Inflammatory macrophage treated with lipopolysaccharide for 1 hour (primary cell): ENCODE data around the gene GPR37L1.
"Not testable (repeated sequence)": the region's sequence is repeated elsewhere in the genome, so short reads cannot be mapped to it uniquely, and the experiment has no call there.

Experiments
- DNase-seq, 2 donors: peaks; one replicate each; pipeline ENCODE4 v3.0.0-alpha.2; 2020 to 2022

Gene GPR37L1

DNA sequence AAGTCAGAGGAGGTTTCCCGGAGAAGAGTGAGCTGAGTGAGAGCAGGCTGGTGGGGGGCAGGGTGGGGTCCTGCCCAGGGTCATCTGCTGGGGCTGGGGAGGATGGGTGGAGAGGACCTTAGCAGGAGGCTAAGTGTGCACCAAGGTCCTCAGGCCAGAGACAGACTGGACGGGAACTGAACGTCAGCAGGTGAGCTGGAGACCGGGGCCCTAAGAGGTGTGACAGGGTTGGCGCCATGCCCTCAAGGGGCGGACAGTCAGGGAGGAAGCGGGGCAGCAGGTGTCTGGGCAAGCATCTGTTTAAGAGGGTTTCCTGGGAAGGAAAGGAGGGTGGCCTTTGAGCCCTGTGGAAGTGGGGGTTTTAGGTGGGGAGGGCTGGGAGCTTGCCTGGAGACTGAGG, 51.3 kb downstream of the GPR37L1 start:
- no peak for DNase-seq

DNA sequence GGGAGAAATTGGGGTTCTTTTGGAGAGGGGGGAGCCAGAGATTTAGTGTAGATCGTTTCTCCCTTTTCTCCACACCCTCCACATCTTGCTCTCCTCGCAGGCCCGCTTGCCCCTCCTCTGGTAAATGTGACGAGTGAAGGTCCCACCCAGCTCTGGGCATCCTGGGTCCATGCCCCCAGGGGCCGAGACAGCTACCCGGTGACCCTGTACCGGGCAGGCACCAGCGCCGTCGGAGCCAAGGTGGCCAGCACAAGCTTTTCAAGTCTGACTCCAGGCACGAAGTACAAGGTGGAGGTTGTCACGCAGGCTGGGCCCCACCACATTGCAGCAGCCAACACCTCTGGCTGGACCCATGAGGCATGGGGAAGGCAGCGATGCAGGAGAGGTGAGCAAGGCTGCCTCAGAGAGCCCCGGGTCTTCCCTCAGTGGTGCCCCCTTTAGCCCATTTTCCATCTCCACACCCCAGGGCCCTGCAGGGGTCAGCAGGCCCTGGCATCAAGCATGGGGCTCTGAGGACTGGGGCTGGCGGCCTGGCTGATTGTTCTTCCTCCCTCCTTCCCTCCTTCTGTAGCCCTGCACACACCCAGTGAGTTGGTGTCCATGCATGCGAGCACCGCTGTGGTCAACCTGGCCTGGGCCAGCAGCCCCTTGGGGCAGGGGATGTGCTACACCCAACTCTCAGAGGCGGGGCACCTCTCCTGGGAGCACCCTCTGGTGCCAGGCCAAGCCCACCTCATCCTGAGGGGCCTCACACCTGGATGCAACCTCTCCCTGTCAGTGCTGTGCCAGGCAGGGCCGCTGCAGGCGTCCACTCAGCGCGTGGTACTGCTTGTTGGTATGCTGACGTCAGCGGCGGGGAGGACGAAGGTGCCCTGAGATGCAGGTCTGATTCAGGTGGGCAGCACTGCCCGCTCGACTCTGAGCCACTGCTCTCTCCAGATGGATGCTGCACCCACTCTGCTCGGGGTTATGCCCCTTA, 54.5 kb downstream of the GPR37L1 start:
- DNase-seq, result no peak

DNA sequence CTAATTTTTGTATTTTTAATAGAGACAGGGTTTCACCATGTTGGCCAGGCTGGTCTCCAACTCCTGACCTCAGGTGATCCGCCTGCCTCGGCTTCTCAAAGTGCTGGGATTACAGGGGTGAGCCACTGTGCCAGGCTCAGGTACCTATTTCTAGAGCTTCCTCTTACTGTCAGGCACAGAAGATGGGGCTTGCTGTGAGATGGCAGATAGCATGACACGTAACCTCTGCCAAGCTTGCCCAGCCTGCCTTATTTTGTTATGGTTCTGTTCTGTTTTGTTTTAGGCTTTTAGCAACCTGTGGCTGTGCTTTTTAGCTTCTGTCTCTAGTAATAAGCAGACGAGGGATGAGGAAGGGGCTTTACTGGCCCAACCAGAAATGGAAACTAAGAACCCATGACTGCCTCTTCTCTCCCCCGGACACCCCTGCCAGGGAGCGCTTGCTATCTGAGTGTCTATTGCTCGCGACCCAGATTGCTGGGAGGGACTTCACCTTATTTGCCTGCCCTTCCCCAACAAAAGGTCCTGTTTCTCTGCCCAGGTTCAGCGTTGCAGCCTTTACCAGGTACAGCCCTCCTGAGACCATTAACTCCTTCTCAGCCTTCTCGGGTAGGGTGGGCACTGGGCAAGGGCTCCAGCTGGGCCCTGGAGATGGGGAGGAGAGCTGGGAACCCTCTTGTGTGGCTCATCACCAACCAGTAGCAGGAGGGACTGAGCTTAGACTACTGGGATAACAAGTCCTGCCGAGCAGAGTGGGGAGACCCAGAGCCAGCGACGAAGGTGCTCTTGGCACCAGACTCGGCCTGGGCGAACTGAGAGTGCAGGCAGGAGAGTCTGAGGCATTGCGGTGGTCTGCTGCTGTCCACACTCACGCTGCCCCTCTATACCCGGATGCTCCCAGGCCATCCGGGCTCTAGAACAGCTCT, 57.4 kb downstream of the GPR37L1 start:
- no peak for DNase-seq

DNA sequence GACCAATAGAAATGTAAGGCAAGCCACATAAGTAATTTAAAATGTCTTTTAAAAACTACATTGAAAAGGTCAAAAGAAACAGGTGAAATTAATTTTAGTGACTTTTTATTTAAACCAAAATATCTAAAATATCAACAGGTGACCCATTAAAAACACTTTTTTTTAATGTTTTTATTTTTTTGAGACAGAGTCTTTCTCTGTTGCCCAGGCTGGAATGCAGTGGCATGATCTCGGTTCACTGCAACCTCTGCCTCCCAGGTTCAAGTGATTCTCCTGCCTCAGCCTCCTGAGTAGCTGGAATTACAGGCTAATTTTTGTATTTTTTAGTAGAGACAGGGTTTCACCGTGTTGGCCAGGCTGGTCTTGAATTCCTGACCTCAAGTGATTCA, 58.0 kb downstream of the GPR37L1 start:
- not testable (repeated sequence) for DNase-seq

DNA sequence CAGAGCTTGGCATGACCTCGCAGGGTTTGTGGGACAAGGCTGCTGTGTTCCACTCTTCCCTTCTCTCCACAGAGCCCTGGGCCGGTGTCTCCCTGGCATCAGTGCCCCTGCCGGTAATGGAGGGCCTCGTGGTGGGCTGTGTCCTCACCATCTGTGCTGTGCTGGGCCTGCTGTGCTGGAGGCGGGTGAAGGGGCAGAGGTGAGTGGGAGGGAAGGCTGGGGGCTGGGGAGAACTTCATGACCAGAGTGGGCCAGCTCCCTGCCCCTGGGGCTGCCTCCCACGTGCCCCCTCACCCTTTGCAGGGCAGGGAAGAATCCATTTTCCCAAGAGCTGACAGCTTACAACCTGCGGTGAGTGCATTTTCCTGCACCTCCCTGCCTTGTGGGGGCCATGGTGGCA, 58.9 kb downstream of the GPR37L1 start:
- DNase-seq, result no peak

DNA sequence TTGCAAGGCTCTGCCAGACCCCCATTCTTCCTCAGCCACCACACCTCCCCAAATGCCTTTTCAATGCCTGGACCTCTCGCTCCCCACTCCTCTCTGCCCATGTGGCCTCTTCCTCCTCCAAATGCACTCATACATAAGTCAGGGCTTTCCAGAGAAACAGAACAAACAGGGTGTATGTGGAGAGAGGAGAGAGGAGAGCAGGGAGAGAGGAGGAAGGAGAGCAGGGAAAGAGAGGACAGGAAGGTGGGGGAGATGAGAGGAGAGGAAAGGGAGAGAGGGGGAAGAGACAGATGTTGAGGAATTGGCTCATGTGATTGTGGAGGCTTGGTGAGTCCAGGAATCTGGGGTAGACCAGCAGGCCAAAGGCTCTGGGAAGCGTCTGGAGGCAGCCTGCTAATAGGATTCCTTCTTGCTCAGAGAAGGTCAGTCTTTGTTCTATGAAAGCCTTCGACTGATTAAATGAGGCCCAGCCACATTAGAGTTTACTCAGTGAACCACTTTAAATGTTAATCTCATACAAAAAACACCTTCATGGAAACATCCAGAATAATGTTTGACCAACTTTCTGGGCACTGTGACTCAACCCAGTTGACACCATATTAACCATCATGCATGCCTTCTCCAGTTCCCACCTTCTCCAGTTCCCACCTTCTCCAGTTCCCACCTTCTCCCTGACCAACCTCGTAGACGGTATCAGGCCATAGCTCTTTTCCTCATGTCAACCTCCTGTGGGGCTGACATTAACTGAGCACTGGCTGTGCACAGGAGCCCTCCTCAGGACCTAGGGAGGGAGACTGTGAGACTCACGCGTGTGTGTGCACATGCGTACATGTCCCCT, 59.5 kb downstream of the GPR37L1 start:
- DNase-seq, result no peak
